ENCODE data around the gene FEV.
A peak's percentile ranks its signal among the peaks of the same experiment; 100 is the strongest.

The FEV gene

DNA sequence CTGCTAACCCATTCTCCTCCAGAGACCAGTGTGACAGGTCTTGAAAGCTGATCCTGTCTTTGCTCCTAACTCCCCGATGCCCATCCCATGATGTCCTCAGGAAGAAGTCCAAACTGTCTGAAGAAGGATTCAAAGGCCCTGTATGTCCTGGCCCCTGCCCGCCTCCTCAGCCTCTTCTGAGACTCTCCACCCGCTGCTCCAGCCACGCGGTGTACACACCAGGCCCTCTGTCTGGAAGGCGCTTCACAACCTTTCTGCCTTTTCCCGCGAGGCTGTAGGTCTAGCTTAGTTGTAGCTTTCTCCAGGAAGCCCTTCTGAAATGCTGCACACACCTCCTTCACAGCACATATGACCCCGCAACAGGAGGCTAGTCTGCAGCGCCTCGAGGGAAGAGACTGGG lies 31.7 kb upstream of the FEV start:
- DNase-seq: no peak

- DNase-seq: no peak
Observed at GRCh38 chr2:219010873-219011272, 25.9 kb upstream of the FEV start.

DNA sequence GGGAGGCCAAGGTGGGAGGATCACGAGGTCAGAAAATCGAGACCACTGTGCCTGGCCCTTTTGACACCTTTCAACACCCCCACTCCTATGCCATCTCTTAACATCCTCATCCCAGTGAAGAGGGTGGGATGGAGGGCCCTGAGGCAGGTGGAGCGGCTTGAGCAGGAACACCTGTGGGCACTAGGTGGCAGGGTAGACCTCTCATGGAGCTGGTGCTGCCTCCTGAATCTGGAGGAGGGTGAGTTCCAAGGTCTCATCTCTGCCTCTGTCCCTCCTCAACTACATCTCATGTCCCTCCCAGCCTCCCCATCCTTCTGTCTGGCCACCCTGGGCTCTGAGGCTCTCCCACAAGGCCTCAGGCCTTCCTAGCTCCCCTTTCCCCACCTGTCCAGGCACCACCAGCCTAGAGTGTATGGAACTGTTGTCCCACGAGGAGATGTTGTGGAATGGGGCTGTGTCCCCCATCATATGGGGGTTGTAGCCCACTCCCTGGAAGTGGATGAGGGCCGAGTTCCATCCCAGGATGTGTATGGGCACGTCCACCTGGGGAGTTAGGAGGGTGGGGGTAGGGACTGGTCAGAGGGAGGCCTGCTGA lies 25.3 kb upstream of the FEV start:
- no peak for DNase-seq

- no peak for DNase-seq
Observed at GRCh38 chr2:219009294-219009693, 24.3 kb upstream of the FEV start.

DNA sequence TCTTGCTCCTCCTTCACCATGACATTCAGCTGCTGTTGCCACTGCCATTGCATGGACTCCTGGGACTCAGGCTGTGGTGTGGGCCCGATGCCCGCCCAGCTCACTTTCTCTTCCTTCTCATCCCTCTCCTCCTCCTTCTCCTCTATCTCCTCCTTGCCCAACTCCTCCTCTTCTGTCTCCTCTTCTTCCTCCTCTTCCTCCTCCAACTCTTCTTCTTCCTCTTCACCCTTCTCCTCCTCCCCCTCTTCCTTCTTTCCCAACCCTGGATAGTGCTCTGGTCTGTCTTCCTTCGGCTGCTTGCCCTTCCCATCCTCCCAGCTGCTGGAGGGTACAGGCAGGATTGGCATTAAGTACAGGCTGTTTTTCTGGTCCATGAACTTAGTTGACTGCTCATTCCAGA lies 19.0 kb upstream of the FEV start:
- no peak for DNase-seq

GRCh38 chr2:219003267-219003634 lies 18.3 kb upstream of the FEV start:
- DNase-seq: no peak

GRCh38 chr2:219002395-219003266 lies 17.6 kb upstream of the FEV start:
- DNase-seq: peak; percentile 87

DNA sequence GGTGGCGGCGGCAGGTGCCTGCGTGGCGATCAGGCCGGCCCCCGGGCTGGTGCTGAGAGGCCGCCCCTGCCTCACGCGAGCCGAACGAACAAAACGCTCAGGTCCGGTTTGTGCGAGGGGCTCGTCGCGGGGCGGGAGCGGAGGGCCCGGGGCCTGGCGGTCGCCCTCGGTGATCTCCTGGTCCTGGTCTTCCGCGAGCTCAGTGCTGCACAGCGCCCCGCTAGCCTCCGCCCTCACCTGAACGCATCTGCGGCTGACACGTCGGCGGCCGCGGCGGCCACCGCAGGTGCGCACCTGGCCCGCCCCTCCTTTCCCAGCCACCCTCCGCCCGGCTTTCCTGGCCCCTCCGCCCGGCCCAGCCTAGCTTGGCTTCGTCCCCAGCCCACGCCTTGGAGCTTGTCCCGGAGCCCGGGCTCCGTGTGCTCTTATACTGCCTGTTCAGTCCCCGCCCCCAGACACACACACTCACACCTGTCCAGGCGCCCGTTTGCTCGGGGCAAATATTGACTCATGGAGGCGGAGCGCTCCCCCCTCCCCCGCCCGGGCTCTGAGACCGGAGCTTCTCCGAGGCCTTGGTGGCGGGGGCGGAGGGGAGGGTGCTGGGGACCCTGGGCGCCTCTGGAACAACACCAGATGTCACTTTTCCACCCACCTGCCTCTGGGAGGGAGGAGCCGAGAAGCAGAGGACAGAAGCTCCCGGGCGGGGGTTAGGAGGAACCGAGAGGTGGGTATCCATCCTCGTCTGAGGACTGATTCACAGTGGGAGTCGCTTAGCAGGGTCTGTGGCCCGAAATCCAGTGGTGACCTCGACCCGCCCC lies 16.8 kb upstream of the FEV start:
- peak; percentile 98 for DNase-seq

DNA sequence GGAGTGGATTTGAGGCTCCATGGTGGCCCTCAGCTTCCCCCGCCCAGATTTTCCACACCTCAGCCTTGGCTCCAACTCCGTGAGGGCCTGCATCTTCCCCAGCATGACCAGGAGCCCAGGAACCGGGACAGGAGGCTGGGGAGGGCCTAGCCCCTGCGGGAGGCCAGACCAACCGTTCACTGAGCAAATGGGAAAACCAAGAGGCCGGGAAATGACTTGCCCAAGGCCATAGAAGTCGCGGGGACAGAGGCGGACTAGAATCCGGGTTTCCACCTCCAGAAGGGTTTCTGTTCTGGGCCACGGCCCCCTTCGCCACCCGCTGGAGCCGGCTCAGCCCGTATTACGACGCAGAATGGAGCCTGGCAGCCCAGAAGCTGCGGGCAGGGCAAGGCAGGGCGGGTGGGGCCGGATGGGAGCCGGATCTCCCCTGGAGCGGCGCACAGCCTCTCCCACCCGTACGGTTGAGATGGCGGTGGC lies 16.2 kb upstream of the FEV start:
- DNase-seq: no peak

- DNase-seq: no peak
Observed at GRCh38 chr2:219000569-219000960, 15.6 kb upstream of the FEV start.

GRCh38 chr2:218999881-219000568 lies 15.0 kb upstream of the FEV start:
- peak; percentile 95 for DNase-seq

GRCh38 chr2:218999021-218999880 lies 14.3 kb upstream of the FEV start:
- no peak for DNase-seq

- DNase-seq: peak; percentile 57
Observed at GRCh38 chr2:218998414-218999002, 13.5 kb upstream of the FEV start.

GRCh38 chr2:218997731-218998130 lies 12.7 kb upstream of the FEV start:
- peak; percentile 82 for DNase-seq

DNA sequence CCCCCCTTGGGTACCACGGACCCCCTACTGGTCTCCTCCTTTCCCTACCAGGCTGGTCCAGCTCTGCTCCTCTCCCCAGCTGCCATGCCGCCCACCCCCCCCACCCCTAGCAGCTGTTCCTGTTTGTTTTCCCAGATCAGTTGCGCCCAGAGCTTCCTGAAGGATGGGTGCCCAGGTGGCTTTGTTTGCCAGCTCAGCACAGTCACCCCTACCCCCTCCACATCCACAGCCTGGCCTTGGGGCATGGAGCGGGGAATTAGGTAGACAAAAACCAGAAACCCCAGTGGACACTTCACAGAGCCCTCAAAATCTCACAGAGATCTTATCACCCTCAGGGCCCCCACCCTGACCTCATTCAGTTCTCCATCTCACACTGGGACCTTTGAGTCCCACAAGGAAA lies 12.0 kb upstream of the FEV start:
- DNase-seq: peak; percentile 87

GRCh38 chr2:218995972-218996711 lies 11.2 kb upstream of the FEV start:
- DNase-seq: peak; percentile 75

DNA sequence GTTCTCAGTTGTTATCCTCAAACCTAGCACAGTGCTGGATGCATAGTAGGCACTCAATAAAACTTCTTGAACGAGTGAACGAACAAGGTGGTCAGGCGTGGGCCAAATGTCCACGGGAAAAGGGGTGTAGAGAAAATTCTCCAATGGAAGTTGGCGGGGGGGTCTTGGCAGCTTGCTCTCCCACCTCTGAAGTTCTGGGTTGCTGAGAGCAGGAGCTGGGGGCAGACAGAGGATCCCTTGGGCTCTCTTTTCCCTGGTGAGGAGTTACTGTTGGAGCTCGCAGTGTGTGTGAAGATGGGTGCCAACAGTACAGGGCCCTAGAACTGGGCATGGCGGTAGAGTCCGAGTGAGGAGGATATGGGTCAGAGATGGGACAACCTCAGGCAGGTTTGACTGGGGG lies 10.6 kb upstream of the FEV start:
- no peak for DNase-seq

GRCh38 chr2:218993345-218994315 lies 8.6 kb upstream of the FEV start, which contains the start of gene CRYBA2:
Gene CRYBA2 (minus strand): TSS chr2:218993422. CDS start chr2:218993176, 246 bp downstream.
- DNase-seq: peak; percentile 59

- no peak for DNase-seq
Observed at GRCh38 chr2:218992703-218993344, 7.8 kb upstream of the FEV start.
